GM18951 (cell line): ENCODE measurements around the gene DUS1L.

Experiments
- POLR2A ChIP-seq: IDR thresholded peaks from 4 replicates; pipeline ENCODE4 v1.6.1; 2011; ENCODE audit warnings: mild to moderate bottlenecking; ENCODE audit not compliant: insufficient read length, insufficient read depth; ENCODE audit errors: extremely low read depth
- in situ Hi-C: fragments of 300-500 bp; cut with MboI; formaldehyde crosslinking; loops from one replicate; pipeline ENCODE4 v1.12.0; 2022; ENCODE audit warnings: low sequenced_read_pairs, mixed read lengths, inconsistent platforms; ENCODE audit not compliant: unreplicated experiment

Gene DUS1L

DNA sequence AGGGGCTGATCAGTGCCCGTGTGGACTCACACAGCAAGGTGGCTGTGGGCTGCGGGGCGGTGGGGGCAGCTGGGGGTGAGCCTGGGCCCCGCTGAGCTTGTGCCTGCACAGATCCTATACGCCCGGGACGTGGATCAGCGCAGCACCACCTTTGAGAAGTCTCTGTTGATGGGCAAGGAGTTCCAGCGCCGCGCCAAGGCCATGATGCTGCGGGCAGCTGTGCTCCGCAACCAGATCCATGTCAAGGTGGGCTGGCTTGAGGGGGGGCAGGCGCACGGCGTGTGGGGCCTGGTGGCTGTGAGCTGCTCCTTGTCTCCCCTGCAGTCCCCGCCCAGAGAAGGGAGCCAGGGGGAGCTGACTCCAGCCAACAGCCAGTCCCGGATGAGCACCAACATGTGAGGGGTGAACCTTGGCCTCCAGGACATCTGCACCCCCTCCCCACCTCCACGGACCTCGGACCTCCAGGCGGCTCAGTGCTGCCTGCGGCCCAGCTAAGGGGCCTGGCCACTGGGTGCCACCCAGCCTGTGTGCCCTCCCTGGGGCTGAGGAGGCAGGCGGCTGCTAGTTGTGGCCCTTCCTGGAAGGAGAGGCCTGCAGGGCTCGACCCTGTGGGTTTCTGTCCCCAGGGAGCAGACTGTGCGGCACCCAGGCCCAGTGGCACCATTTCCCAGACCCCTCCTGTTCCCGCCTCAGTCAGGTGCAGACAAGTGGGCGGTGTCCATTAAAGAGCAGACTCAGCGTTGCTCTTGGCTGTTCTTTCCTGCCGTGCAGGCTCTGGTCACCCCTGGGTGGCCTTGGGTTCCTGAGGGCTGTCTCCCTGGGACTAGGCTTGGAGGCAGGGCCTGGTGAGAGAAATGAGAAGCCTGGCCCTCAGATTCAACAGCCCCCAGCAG is 8.6 kb downstream of the DUS1L start:
- TF ChIP-seq POLR2A: no peak
- in situ Hi-C loops: no loop called here

DNA sequence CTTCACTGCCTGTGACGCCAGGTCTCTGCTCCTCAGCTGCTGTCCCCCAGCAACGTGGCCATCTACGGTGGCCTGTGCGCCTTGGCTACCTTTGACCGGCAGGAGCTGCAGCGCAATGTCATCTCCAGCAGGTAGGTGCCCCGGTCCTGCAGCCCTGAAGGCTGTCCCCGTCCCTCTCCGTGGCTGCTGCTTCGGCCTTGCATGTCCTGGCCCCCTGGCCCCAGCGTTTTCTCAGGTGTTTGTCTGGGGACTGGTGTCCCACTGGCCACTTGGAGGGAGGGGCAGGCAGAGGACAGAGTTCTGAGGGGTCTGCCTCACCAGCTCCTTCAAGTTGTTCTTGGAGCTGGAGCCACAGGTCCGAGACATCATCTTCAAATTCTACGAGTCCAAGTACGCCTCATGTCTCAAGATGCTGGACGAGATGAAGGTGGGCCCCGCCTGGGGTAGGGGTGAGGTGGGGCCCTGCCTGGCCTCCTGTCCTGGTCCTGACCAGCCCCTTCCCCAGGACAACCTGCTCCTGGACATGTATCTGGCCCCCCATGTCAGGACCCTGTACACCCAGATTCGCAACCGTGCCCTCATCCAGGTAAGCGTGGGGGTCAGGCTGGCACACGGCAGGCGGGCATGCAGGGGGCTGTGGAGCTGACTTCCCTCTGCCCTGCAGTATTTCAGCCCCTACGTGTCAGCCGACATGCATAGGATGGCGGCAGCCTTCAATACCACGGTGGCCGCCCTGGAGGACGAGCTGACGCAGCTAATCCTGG is 9.5 kb downstream of the DUS1L start:
- no peak for TF ChIP-seq POLR2A
- in situ Hi-C loops: no loop called here

DNA sequence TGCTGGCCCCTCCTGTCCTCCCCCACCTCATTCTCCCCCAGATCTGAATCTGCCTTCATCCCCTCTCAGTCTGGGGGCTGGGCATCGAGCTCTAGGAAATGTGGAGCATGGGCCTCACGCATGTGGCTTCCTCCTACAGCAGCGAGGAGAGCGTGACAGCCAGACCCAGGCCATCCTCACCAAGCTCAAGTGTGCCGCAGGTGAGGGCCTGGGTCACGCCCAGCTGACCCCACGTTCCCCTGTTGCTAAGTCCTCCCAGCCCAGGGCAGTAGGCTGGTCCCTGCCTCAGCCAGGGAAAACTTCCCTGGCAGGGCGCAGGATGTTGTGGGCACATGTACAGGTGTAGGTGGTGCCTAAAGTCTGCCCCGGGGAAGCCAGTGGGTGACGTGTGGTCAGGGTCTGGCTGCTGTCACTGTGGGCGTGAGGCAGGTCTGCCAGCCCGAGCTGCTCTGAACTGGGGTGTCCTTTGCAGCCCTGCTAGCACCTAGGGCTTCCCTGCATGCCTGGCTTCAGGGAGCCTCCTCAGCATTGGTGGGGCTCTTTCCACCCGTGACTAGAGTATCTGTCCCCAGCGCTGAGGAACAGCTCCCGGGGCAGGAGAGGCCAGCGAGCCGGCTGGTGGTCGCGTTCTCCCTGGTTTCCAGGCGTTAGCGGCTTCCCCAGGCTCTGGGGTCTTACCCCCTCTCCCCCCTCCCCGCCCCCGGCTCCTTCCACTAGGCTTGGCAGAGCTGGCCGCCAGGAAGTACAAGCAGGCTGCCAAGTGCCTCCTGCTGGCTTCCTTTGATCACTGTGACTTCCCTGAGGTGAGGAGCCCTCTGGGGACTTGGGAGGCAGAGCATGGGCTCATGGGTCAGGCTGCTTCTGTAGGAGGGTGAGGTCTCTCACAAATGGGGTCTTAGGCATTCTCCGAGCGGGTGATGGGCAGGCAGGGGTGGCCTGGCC is 10.3 kb downstream of the DUS1L start:
- in situ Hi-C loops: no loop called here
- no peak for TF ChIP-seq POLR2A

DNA sequence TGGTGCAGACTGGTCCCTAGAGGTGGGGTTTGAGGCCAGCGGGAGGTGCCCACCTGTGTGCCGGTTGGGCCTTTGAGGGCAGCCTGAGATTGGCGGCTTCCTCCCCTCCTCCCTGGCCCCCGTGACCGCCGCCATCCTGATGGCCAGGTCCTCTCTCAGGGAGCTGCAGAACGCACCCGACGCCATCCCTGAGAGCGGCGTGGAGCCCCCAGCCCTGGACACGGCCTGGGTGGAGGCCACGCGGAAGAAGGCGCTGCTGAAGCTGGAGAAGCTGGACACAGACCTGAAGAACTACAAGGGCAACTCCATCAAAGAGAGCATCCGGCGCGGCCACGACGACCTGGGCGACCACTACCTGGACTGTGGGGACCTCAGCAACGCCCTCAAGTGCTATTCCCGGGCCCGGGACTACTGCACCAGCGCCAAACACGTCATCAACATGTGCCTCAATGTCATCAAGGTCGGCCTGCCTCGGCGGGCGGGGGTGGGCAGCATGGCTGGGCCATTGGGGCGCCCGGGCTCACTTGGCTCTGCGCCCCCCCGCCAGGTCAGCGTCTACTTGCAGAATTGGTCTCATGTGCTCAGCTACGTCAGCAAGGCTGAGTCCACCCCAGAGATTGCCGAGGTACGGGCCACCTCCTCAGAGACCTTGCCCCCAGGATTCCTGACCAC is 11.1 kb downstream of the DUS1L start:
- in situ Hi-C loops: no loop called here

DNA sequence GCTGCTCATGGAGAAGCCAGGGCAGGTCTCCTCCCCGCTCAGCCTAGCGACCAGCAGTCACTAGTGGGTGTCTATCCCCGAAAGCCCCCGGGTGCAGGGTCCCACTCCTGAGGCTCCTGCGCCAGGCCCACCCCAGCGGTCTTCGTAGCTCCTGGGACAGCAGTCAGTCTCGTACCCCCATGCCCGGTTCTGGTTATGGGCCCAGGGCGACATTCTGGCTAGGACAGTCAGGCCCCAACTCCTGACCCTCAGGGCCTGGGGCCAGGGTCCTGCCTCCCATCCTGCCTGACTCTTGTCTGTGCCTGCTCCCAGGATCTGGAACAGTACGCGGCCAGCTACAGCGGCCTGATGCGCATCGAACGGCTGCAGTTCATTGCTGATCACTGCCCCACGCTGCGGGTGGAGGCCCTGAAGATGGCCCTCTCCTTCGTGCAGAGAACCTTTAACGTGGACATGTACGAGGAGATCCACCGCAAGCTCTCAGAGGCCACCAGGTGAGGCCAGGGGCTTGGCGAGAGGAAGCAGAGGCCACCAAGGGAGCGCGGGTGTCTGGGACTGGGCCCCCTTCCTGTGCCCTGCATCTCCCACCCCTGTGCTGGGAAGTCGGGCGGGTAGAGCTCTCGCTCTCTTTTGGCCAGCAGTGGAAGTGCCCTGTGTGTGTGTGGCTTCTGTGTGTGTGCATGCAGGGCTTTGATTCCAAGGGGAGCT is 11.9 kb downstream of the DUS1L start:
- in situ Hi-C loops: no loop called here

More for the DNA sequence above, 11.1 kb downstream of the DUS1L start:
- no peak for TF ChIP-seq POLR2A

DNA sequence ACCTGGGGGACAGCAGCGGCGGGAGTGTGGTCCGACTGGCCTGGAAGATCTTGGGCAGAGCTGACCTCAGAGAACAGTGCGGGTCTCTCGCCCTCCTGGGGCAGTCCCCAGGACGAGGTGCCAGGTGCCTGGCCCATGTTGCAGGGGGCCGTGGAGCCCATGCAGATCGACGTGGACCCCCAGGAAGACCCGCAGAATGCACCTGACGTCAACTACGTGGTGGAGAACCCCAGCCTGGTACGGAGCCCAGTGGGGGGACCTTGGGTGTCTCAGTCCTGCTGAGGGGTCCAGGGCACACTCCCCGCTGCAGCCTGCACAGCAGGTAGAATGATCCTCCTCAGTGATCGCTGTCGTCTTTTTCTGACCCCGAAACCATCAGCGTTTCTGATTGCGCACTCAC is 12.5 kb downstream of the DUS1L start:
- TF ChIP-seq POLR2A: no peak
- in situ Hi-C loops: no loop called here

More for the DNA sequence above, 11.9 kb downstream of the DUS1L start:
- TF ChIP-seq POLR2A: no peak

DNA sequence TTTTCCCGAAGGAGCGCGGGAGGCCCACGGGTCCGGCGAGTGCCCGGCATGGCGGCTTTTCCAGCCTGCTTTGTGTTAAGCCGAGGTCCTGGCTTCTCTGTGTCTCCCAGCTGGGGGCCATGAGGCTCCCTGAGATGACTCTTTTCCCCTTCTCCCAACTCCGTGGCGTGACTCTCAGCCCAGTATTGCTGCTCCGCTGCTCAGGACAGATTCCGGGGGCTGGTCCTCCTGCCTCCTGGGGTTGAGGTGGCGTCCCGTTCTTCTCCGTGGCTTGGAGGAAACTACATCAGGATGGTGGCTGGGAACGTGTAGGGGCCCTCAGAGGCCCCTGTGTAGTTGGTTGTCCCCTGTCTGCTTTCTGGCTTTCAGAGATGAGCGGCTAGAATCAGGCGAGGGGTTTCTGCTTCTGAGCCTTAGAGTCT is 13.0 kb downstream of the DUS1L start:
- no peak for TF ChIP-seq POLR2A
- in situ Hi-C loops: no loop called here

DNA sequence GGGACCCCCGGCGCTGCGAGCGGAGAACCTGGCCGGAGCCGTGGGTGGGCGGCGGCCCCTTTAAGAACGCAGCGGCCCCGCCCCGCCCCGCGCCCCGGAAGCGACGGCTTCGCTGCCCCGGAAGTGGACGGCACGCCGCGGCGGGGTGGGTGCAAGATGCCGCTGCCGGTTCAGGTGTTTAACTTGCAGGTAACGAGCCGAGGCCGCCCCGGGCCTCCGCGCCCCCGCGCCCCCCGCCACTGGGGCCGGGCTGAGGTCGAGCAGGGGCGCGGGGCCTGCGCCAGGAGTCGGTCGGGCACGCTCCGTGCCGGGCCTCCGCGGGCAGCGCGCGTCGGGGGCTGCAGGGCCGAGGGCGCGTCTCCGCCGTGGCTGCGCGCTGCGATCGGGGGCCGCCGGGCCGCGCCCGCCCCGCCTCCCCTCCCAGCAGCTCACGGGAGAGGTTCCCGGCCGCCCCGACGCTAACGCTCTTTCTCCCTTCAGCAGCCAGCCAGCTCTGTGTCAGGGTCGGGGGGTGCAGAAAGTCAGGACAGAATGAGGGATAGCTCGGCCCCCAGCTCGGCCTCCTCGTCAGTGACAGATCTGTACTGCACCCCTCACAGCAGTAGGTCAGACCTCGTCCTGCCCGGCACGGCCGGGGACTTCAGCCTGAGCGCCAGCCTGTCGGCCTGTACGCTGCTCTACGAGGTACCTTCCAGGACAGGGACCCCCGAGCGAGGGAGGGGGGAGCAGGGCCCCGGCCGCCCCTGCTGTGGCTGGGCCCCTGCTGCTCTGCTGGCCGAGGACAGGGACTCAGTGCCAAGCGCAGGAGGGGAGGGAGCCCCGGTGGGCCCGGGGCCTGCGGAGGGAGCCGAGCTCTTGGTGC is 13.6 kb downstream of the DUS1L start, which contains the start of the genes GPS1 and RFNG:
GPS1 (plus strand) TSS at position 123 of the 862 bp plus-strand sequence; CDS start at position 157, 34 bp downstream.
RFNG (minus strand) TSS at position 36 of the 862 bp plus-strand sequence. CDS start 45 bp downstream, outside the sequence.
- TF ChIP-seq POLR2A: peak; percentile 69
- in situ Hi-C loops: no loop called here

DNA sequence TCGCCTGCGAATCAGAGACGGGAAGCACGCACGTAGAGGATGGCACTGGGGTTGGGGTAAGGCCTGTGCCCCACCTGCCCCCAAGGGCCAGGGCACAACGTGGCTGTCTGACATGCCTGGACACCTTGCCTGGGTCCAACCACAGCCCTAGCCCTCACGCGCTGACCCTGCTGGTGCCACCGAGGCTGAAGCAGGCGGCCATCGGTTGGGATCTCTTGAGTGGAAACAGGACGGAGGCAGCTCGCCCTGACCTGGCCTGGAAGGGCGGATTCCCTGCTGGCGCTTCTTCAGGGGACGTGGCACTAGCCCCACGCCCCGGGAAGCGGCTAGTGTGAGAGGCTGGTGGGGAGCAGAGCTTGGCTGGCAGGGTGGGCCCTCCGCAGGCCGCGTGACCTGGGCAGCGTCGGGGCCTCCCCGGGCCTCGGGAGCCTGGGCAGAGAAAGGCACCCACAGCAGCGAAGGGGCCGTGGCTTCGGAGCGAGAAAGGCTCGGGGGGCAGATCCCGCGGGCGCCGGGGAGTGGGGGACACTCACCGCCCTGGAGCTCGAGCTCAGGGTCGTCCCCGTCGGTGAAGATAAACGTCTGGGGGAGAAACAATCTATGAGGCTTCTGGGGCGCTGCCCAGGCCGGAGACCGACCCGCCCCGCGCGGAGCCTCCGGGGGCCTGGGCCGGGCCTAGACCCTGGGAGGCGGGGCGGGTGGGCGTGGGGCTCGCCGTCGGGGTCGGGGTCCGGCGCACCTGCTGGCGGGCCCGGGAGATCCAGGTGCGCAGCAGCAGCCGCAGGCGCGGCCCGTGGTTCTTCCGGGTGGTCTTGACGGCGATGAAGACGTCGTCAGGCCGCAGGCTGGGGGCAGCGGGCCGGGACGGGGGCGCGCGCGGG is 14.6 kb downstream of the DUS1L start:
- in situ Hi-C loops: no loop called here
- no peak for TF ChIP-seq POLR2A
